ENCODE results near the gene CEP112.

DNA sequence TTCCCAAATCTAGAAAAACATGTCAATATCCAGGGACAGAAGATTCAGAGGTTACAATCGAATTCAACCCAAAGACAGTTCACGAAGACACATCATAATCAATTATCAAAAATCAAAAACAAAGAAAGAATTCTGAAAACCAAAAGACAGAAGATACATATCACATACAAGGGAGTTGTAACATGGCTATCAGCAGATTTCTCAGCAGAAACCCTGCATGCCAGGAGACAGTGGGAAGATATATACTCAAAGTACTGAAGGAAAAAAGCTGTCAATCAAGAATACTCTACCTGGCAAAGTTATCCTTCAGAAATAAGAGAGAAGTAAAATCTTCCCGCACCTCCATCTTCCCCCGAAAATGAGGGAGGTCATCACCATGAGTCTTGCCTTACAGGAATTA, 258.6 kb downstream of the CEP112 start:
- TF ChIP-seq, protein P1, sequence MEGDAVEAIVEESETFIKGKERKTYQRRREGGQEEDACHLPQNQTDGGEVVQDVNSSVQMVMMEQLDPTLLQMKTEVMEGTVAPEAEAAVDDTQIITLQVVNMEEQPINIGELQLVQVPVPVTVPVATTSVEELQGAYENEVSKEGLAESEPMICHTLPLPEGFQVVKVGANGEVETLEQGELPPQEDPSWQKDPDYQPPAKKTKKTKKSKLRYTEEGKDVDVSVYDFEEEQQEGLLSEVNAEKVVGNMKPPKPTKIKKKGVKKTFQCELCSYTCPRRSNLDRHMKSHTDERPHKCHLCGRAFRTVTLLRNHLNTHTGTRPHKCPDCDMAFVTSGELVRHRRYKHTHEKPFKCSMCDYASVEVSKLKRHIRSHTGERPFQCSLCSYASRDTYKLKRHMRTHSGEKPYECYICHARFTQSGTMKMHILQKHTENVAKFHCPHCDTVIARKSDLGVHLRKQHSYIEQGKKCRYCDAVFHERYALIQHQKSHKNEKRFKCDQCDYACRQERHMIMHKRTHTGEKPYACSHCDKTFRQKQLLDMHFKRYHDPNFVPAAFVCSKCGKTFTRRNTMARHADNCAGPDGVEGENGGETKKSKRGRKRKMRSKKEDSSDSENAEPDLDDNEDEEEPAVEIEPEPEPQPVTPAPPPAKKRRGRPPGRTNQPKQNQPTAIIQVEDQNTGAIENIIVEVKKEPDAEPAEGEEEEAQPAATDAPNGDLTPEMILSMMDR (conservative IDR thresholded peaks at IDR 0.05 in 1 of 2, IDR thresholded peaks at IDR 0.05 in 1 of 2; ENCODE audit: low read depth in 1 of 2, low read length in 2 of 2), result no peak
- no peak for TF ChIP-seq EZH2 (IDR thresholded peaks at IDR 0.05; ENCODE audit: low read length, missing control alignments)

All from fibroblast of lung (primary cell).